HT1080 (cell line): ENCODE measurements around the gene TNKS1BP1. TPM values are rescaled to one million over a fixed set of nuclear protein-coding genes. Genes with fewer than 3 reads are reported as not detected.

ENCODE experiments used
- DNase-seq: peaks from one replicate; pipeline ENCODE4 v3.0.0-alpha.2; 2015; ENCODE audit warnings: low read depth
- total RNA-seq: library from RNA; depleted of rRNA; stranded (reverse); fragments of >200 nt; shearing (Covaris generic); gene quantifications from 2 replicates; pipeline ENCODE4 v1.2.3, GENCODE V29; 2014; rRNA removed

TNKS1BP1 gene
- total RNA-seq, 1 experiment from 2014 or later: 57.0 TPM

GRCh38 chr11:57260937-57261783 is 63.6 kb downstream of the TNKS1BP1 start:
- no peak for DNase-seq

GRCh38 chr11:57256119-57256518 is 68.6 kb downstream of the TNKS1BP1 start:
- DNase-seq: no peak

DNA sequence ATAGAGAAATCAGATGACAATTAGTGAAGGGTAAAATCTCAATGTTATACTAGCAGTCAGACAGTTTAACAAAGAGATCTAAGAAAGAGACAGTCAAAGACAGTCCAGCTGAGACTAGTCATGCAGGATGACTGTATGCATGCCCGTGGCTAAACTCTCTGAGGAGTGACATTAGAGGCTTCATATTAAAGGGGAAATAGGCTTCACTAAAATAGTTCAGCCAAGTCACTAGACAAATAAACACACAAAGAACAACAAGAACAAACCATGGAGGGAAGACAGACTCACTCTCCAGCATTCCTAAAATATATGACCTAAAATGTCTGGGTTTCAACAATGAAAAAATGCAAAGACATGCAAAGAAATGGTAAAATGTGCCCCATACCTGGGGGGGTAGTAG is 69.1 kb downstream of the TNKS1BP1 start:
- no peak for DNase-seq

- no peak for DNase-seq
Observed at GRCh38 chr11:57254631-57255030, 70.1 kb downstream of the TNKS1BP1 start.

- peak; percentile 15 for DNase-seq
Observed at GRCh38 chr11:57251491-57252104, 73.2 kb downstream of the TNKS1BP1 start.

DNA sequence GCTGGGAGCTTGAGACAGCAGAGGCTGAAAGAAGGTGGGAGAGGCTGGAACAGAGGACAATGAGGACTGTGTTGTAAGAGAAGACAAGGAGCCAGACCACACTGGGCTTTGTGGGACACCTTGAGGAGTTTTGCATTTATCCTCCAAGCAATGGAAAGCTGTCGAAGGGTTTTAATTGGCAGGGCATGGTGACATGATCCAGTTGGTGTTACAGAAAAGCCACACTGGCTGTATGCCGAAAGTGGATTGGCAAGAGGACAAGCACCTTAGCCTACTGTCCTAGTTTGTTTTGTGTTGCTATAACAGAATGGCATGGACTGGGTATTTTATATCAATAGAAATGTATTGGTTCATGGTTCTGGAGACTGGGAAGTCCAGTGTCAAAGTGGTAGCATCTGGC is 73.7 kb downstream of the TNKS1BP1 start:
- DNase-seq: no peak

Other genes with a start within 250 kb of the TNKS1BP1 start
- not detected in 2 replicates for gene LRRC55, start 143.0 kb downstream of the TNKS1BP1 start, total RNA-seq
- not detected in 2 replicates for gene APLNR, start 87.7 kb downstream of the TNKS1BP1 start, total RNA-seq
- gene SSRP1, start 10.9 kb upstream of the TNKS1BP1 start, total RNA-seq: 206 and 249 TPM in 2 replicates
- gene P2RX3, start 13.4 kb upstream of the TNKS1BP1 start, total RNA-seq: not detected in 2 replicates
- gene PRG3, start 56.2 kb upstream of the TNKS1BP1 start, total RNA-seq: not detected in 2 replicates
- gene PRG2, start 65.7 kb upstream of the TNKS1BP1 start, total RNA-seq: not detected in 2 replicates
- gene SLC43A3, start 102.2 kb upstream of the TNKS1BP1 start, total RNA-seq: 81.0 and 87.2 TPM in 2 replicates
- 5.6 and 11.3 TPM in 2 replicates for gene RTN4RL2, start 135.6 kb upstream of the TNKS1BP1 start, total RNA-seq
- gene SLC43A1, start 190.8 kb upstream of the TNKS1BP1 start, total RNA-seq: 13.6 and 14.5 TPM in 2 replicates
- gene TIMM10, start 205.8 kb upstream of the TNKS1BP1 start, total RNA-seq: 115 and 191 TPM in 2 replicates
- not detected in 2 replicates for gene SMTNL1, start 212.6 kb upstream of the TNKS1BP1 start, total RNA-seq
- gene UBE2L6, start 242.7 kb upstream of the TNKS1BP1 start, total RNA-seq: 37.3 and 51.2 TPM in 2 replicates